HepG2 (cell line): ENCODE data around the gene DTWD2. TPM values are rescaled to one million over a fixed set of nuclear protein-coding genes. Genes with fewer than 3 reads are reported as not detected.

Experiments
- ARHGAP35 ChIP-seq: sonication (generic); formaldehyde crosslinking; IDR thresholded peaks from 2 replicates; pipeline ENCODE4 v1.9.0; 2022; ENCODE audit warnings: mild to moderate bottlenecking, inconsistent platforms, moderate library complexity, missing genetic modification reagents, borderline replicate concordance
- ATM ChIP-seq: fragments of 450-650 bp; IDR thresholded peaks from 2 replicates; pipeline ENCODE4 v1.7.1; 2017; ENCODE audit warnings: mild to moderate bottlenecking, borderline replicate concordance
- DBP ChIP-seq: sonication (generic); formaldehyde crosslinking; IDR thresholded peaks from 2 replicates; pipeline ENCODE4 v1.4.0; 2020; ENCODE audit warnings: missing genetic modification reagents; ENCODE audit errors: not compliant biosample characterization
- HIC2 ChIP-seq: sonication (generic); formaldehyde crosslinking; IDR thresholded peaks from 2 replicates; pipeline ENCODE4 v1.9.0; 2022; ENCODE audit warnings: low read depth, missing genetic modification reagents
- HOXD1 ChIP-seq: sonication (generic); formaldehyde crosslinking; IDR thresholded peaks from 2 replicates; pipeline ENCODE4 v1.5.0; 2020; ENCODE audit warnings: missing genetic modification reagents
- MBNL3 ChIP-seq: fragments of 250-450 bp; sonication (Bioruptor Pico); conservative IDR thresholded peaks from 2 replicates; pipeline ENCODE4 v1.8.0; 2022; ENCODE audit warnings: mild to moderate bottlenecking, inconsistent platforms
- NBN ChIP-seq: fragments of 450-650 bp; conservative IDR thresholded peaks from 2 replicates; pipeline ENCODE4 v1.6.1; 2017
- PCBP1 ChIP-seq: fragments of 200-400 bp; formaldehyde crosslinking; IDR thresholded peaks from 2 replicates; pipeline ENCODE4 v1.6.1; 2017; ENCODE audit warnings: mild to moderate bottlenecking, low read depth, low read length, borderline replicate concordance
- ZBTB43 ChIP-seq: sonication (generic); formaldehyde crosslinking; conservative IDR thresholded peaks from 2 replicates; pipeline ENCODE4 v1.4.0; 2020; ENCODE audit warnings: missing genetic modification reagents
- ZC3H13 ChIP-seq: sonication (generic); formaldehyde crosslinking; IDR thresholded peaks from 2 replicates; pipeline ENCODE4 v1.8.1; 2023; ENCODE audit warnings: mild to moderate bottlenecking, missing genetic modification reagents, moderate library complexity
- ZFP82 ChIP-seq: sonication (generic); formaldehyde crosslinking; IDR thresholded peaks from 2 replicates; pipeline ENCODE4 v1.5.1; 2020; ENCODE audit warnings: mild to moderate bottlenecking, missing genetic modification reagents, borderline replicate concordance
- ZNF121 ChIP-seq: sonication (generic); formaldehyde crosslinking; IDR thresholded peaks from 2 replicates; pipeline ENCODE4 v1.5.0; 2020; ENCODE audit warnings: mild to moderate bottlenecking, missing genetic modification reagents
- ZNF274 ChIP-seq: sonication (generic); formaldehyde crosslinking; IDR thresholded peaks from 2 replicates; pipeline ENCODE4 v1.5.1; 2020; ENCODE audit warnings: mild to moderate bottlenecking, missing genetic modification reagents
- ZNF317 ChIP-seq: sonication (generic); formaldehyde crosslinking; IDR thresholded peaks from 2 replicates; pipeline ENCODE4 v1.5.0; 2020; ENCODE audit warnings: mild to moderate bottlenecking, missing genetic modification reagents
- ZNF34 ChIP-seq: sonication (generic); formaldehyde crosslinking; IDR thresholded peaks from 2 replicates; pipeline ENCODE4 v1.4.0; 2020; ENCODE audit warnings: mild to moderate bottlenecking, missing genetic modification reagents, borderline replicate concordance
- ZNF510 ChIP-seq: sonication (generic); formaldehyde crosslinking; IDR thresholded peaks from 2 replicates; pipeline ENCODE4 v1.4.0; 2020; ENCODE audit warnings: low read depth, mild to moderate bottlenecking, missing genetic modification reagents
- ZNF616 ChIP-seq: sonication (generic); formaldehyde crosslinking; IDR thresholded peaks from 2 replicates; pipeline ENCODE4 v1.5.0; 2020; ENCODE audit warnings: low read depth, mild to moderate bottlenecking, missing genetic modification reagents
- ZSCAN12 ChIP-seq: sonication (generic); formaldehyde crosslinking; IDR thresholded peaks from 2 replicates; pipeline ENCODE4 v1.9.0; 2021; ENCODE audit warnings: mild to moderate bottlenecking, missing genetic modification reagents
- ZSCAN29 ChIP-seq: sonication (generic); formaldehyde crosslinking; conservative IDR thresholded peaks from 2 replicates; pipeline ENCODE4 v1.4.0; 2020; ENCODE audit warnings: mild to moderate bottlenecking, missing genetic modification reagents
- polyA plus RNA-seq, 8 experiments: library from polyadenylated mRNA; depleted of rRNA in 3 of 8; stranded (reverse) in 7 of 8; unstranded in 1 of 8; fragments of >200 nt; fragmentation: Illumina TruSeq in 4 of 8; extraction: Trizol in 4 of 8; gene quantifications; 2 replicates each; pipeline versions ENCODE4 v1.2.1 to v1.2.3, GENCODE V29; 2011 to 2016; ENCODE audit warnings: low read depth in 4 of 8, missing spikeins in 1 of 8, mixed read lengths in 1 of 8; ENCODE audit not compliant: insufficient read depth in 1 of 8
- total RNA-seq, 5 experiments: library from RNA; depleted of rRNA; stranded (reverse); fragments of >200 nt; fragmentation: Illumina TruSeq; extraction: Trizol; gene quantifications; 2 replicates each; pipeline ENCODE4 v1.2.3, GENCODE V29; 2016; ENCODE audit warnings: low read depth in 1 of 5
- TF ChIP-seq, protein P1 (sequence below), 2 experiments: sonication (generic) in 1 of 2; formaldehyde crosslinking in 1 of 2; IDR thresholded peaks; 2 replicates each; pipeline versions ENCODE4 v1.4.0 to v1.6.1; 2016 to 2020; ENCODE audit warnings: borderline replicate concordance in 1 of 2, low read depth in 1 of 2, mild to moderate bottlenecking in 1 of 2, missing genetic modification reagents in 1 of 2

The DTWD2 gene
- total and polyA plus RNA-seq, 2 of the 13 experiments (the other 11 are each of a cell fraction or from before 2014, with no cell fraction given) = 1.6 to 6.0 TPM

DNA sequence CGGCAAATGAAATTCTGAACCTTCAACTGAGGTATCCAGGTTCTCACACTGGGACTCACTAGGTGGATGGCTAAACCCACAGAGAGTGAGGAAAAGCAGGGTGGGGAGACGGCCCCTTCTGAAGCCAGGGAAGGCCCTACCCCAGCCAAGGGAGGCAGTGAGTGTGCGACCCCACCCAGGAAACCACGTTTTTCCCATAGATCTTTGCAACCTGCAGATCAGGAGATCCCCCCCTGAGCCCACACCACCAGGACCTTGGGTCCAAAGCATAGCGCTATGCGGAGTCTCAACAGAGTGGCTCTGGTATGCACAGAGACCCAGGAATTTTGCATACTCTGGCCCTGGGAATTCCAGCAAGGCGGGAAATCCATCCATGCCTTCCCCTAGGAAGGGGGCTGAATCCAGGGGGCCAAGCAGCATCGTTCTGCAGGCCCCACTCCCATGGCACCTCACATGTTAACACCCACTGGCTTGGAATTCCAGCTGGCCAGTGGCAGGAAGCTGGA is 19.9 kb downstream of the DTWD2 start (continued):
- TF ChIP-seq DBP (CRISPR knock-in tag) = no peak
- TF ChIP-seq ARHGAP35 (CRISPR knock-in tag) = no peak
- no peak for TF ChIP-seq ZBTB43 (CRISPR knock-in tag)
- no peak for TF ChIP-seq ZNF274 (CRISPR knock-in tag)
- TF ChIP-seq, protein P1, sequence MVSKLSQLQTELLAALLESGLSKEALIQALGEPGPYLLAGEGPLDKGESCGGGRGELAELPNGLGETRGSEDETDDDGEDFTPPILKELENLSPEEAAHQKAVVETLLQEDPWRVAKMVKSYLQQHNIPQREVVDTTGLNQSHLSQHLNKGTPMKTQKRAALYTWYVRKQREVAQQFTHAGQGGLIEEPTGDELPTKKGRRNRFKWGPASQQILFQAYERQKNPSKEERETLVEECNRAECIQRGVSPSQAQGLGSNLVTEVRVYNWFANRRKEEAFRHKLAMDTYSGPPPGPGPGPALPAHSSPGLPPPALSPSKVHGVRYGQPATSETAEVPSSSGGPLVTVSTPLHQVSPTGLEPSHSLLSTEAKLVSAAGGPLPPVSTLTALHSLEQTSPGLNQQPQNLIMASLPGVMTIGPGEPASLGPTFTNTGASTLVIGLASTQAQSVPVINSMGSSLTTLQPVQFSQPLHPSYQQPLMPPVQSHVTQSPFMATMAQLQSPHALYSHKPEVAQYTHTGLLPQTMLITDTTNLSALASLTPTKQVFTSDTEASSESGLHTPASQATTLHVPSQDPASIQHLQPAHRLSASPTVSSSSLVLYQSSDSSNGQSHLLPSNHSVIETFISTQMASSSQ (IDR thresholded peaks at IDR 0.05; ENCODE audit: low read depth) = no peak
- TF ChIP-seq, protein P1 (CRISPR knock-in tag; IDR thresholded peaks at IDR 0.05; ENCODE audit: borderline replicate concordance) = no peak
- no peak for TF ChIP-seq HIC2 (CRISPR knock-in tag)
- no peak for TF ChIP-seq ZNF616
- TF ChIP-seq ZSCAN12 (CRISPR knock-in tag) = no peak
- no peak for TF ChIP-seq ZC3H13 (CRISPR knock-in tag)
- no peak for TF ChIP-seq MBNL3 (CRISPR knock-in tag)
- TF ChIP-seq ZNF34 (CRISPR knock-in tag) = no peak
- no peak for TF ChIP-seq PCBP1
- TF ChIP-seq ZNF121 = no peak
- TF ChIP-seq ZNF510 (CRISPR knock-in tag) = no peak
- TF ChIP-seq NBN = no peak
- no peak for TF ChIP-seq ZSCAN29 (CRISPR knock-in tag)
- no peak for TF ChIP-seq ATM
- TF ChIP-seq ZFP82 = no peak
- TF ChIP-seq HOXD1 (CRISPR knock-in tag) = no peak
- no peak for TF ChIP-seq ZNF317 (CRISPR knock-in tag)
